SK-N-SH treated with all-trans-retinoic acid at 6 μM for 48 hours (cell line): ENCODE results near the gene CETN3.

Experiments used
- ARNTL ChIP-seq: fragments of 450-650 bp; formaldehyde crosslinking; IDR thresholded peaks from 2 replicates; pipeline ENCODE4 v1.5.0; 2020; ENCODE audit warnings: low read depth, mild to moderate bottlenecking, moderate library complexity, borderline replicate concordance
- ISL1 ChIP-seq: fragments of 250-450 bp; sonication (Bioruptor Pico); IDR thresholded peaks from 2 replicates; pipeline ENCODE4 v2.1.2; 2022; ENCODE audit warnings: mild to moderate bottlenecking, moderate library complexity
- PATZ1 ChIP-seq: fragments of 250-450 bp; sonication (Bioruptor Pico); IDR thresholded peaks from 2 replicates; pipeline ENCODE4 v1.8.0; 2020; ENCODE audit warnings: mild to moderate bottlenecking, moderate library complexity, borderline replicate concordance
- POU6F1 ChIP-seq: fragments of 250-450 bp; sonication (Bioruptor Pico); IDR thresholded peaks from 2 replicates; pipeline ENCODE4 v1.8.0; 2021; ENCODE audit warnings: low read depth, mild to moderate bottlenecking, moderate library complexity, borderline replicate concordance
- PPARA ChIP-seq: fragments of 250-450 bp; sonication (Bioruptor Pico); IDR thresholded peaks from 2 replicates; pipeline ENCODE4 v1.5.0; 2020; ENCODE audit warnings: mild to moderate bottlenecking, borderline replicate concordance
- SNAI2 ChIP-seq: fragments of 250-450 bp; sonication (Bioruptor Pico); IDR thresholded peaks from 2 replicates; pipeline ENCODE4 v1.5.0; 2020; ENCODE audit warnings: mild to moderate bottlenecking, moderate library complexity
- ZC3H10 ChIP-seq: fragments of 250-450 bp; sonication (Bioruptor Pico); IDR thresholded peaks from 2 replicates; pipeline ENCODE4 v1.5.1; 2021; ENCODE audit warnings: mild to moderate bottlenecking, moderate library complexity
- ZFP3 ChIP-seq: fragments of 250-450 bp; sonication (Bioruptor Pico); IDR thresholded peaks from 2 replicates; pipeline ENCODE4 v1.5.0; 2020; ENCODE audit warnings: mild to moderate bottlenecking, moderate library complexity
- ZNF565 ChIP-seq: fragments of 450-650 bp; formaldehyde crosslinking; conservative IDR thresholded peaks from 2 replicates; pipeline ENCODE4 v1.5.0; 2020; ENCODE audit warnings: low read depth, mild to moderate bottlenecking, moderate library complexity
- ZNF70 ChIP-seq: fragments of 450-650 bp; formaldehyde crosslinking; IDR thresholded peaks from 2 replicates; pipeline ENCODE4 v1.5.0; 2020; ENCODE audit warnings: mild to moderate bottlenecking, moderate library complexity
- ZNF8 ChIP-seq: fragments of 450-650 bp; formaldehyde crosslinking; IDR thresholded peaks from 2 replicates; pipeline ENCODE4 v1.5.0; 2020; ENCODE audit warnings: mild to moderate bottlenecking, moderate library complexity
- TF ChIP-seq, protein P1 (sequence below): fragments of 250-450 bp; sonication (Bioruptor Pico); IDR thresholded peaks from 2 replicates; pipeline ENCODE4 v1.5.1; 2020; ENCODE audit warnings: low read depth, mild to moderate bottlenecking, moderate library complexity

DNA sequence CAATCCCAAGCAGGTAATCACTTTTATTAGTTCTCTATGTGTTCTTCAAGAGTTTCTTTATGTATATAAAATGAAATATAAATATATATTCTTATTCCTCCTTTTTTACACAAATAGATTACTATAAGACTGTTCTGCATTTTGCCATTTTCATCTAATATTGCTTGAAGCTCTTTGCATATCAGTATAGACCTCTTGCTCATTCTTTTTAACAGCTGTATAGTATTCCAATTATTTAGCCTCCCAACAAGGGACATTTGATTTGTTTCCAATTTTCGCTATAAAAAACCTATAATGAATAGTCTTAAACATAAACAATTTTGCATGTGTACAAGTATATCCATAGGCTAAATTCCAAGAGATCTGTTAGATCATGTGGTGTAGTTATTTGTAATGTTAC lies 25.2 kb downstream of the CETN3 start:
- no peak for TF ChIP-seq ARNTL
- no peak for TF ChIP-seq SNAI2 (CRISPR knock-in tag)
- no peak for TF ChIP-seq PPARA (CRISPR knock-in tag)
- no peak for TF ChIP-seq PATZ1
- TF ChIP-seq, protein P1, sequence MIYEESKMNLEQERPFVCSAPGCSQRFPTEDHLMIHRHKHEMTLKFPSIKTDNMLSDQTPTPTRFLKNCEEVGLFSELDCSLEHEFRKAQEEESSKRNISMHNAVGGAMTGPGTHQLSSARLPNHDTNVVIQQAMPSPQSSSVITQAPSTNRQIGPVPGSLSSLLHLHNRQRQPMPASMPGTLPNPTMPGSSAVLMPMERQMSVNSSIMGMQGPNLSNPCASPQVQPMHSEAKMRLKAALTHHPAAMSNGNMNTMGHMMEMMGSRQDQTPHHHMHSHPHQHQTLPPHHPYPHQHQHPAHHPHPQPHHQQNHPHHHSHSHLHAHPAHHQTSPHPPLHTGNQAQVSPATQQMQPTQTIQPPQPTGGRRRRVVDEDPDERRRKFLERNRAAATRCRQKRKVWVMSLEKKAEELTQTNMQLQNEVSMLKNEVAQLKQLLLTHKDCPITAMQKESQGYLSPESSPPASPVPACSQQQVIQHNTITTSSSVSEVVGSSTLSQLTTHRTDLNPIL = no peak
- TF ChIP-seq ZFP3 (CRISPR knock-in tag) = no peak
- TF ChIP-seq ISL1 (CRISPR knock-in tag) = no peak
- no peak for TF ChIP-seq ZNF565 (CRISPR knock-in tag)
- TF ChIP-seq ZC3H10 (CRISPR knock-in tag) = no peak
- TF ChIP-seq ZNF8 (CRISPR knock-in tag) = no peak
- TF ChIP-seq POU6F1 = no peak
- no peak for TF ChIP-seq ZNF70
